Measurements from ENCODE around the gene EYS. TPM values are rescaled to one million over a fixed set of nuclear protein-coding genes. Genes with fewer than 3 reads are reported as not detected.

EYS gene
- total and polyA plus RNA-seq, 7 donors = 0.07 to 0.46 TPM; not detected in 5

DNA sequence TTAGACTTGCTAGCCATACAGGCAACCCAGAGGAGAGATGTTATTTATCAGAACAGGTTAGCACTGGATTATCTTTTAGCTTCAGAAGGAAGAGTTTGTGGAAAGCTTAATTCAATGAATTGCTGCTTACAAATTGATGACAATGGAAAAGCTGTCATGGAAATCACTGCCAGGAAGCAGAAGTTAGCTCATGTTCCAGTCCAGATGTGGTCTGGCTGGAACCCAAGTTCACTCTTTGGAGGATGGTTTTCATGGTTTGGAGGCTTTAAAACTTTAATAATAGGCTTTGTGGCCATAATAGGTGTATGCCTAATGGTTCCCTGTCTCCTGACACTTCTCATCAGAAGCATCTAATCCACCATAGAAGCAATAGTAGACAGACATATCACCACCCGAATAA is 1372.4 kb downstream of the EYS start:
- no peaks in the 10 kb centered on the region for H3K4me1 ChIP-seq
- H3K36me3 ChIP-seq = no peaks in the 10 kb centered on the region
- DNase-seq = no peak
- H3K4me3 ChIP-seq = no peak overlapping the region
- TF ChIP-seq, protein P1, sequence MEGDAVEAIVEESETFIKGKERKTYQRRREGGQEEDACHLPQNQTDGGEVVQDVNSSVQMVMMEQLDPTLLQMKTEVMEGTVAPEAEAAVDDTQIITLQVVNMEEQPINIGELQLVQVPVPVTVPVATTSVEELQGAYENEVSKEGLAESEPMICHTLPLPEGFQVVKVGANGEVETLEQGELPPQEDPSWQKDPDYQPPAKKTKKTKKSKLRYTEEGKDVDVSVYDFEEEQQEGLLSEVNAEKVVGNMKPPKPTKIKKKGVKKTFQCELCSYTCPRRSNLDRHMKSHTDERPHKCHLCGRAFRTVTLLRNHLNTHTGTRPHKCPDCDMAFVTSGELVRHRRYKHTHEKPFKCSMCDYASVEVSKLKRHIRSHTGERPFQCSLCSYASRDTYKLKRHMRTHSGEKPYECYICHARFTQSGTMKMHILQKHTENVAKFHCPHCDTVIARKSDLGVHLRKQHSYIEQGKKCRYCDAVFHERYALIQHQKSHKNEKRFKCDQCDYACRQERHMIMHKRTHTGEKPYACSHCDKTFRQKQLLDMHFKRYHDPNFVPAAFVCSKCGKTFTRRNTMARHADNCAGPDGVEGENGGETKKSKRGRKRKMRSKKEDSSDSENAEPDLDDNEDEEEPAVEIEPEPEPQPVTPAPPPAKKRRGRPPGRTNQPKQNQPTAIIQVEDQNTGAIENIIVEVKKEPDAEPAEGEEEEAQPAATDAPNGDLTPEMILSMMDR (IDR thresholded peaks at IDR 0.05) = no peak
- TF ChIP-seq POLR2AphosphoS5 (IDR thresholded peaks at IDR 0.05) = no peak
- no peak for TF ChIP-seq POLR2A (IDR thresholded peaks at IDR 0.05)
- no peak for TF ChIP-seq EP300 (IDR thresholded peaks at IDR 0.05)
- no peaks in the 10 kb centered on the region for H3K9me3 ChIP-seq
- no peak overlapping the region for H3K27ac ChIP-seq
- H3K27me3 ChIP-seq = no peaks in the 10 kb centered on the region
- WGBS, 2 donors = 93 to 96% methylated on average over 1 of the region's 1 CpG
- intact Hi-C loops (cut with DNase I) = loop anchor here (5.0 kb wide), 1 partner anchor 322 kb away; no protein-coding TSS in a partner anchor

DNA sequence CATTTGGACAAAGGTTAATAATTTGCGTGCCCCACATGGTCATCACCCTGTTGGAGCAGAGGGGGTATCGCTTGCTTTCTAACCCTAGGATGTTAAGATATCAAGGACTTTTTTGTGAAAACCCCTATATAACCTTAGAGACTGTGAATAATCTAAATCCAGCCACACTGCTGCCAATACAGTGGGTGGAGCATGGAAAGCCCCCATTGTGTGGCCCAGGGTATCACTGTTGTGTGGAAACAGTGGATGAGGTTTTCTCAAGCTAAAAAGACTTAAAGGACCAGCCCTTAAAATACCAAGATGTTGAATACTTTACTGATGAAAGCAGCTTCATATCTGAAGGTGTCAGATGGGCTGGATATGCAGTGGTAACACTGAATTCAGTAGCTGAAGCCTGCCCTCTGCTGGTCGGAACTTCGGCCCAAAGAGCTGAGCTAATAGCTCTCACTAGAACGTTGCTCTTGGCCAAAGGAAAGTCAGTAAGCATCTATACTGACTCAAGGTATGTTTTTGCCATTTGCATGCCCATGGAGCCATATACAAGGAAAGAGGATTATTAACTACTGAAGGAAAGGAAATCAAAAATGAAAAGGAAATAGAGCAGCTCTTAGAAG is 1376.2 kb downstream of the EYS start:
- intact Hi-C loops (cut with DNase I) = loop anchor here (2.0 to 5.0 kb wide), 2 partner anchors 318 to 408 kb away; no protein-coding TSS in a partner anchor
- peak; percentile 70 for DNase-seq
- TF ChIP-seq POLR2A (IDR thresholded peaks at IDR 0.05) = no peak
- TF ChIP-seq, protein P1 (IDR thresholded peaks at IDR 0.05) = peak in 3 of 4 experiments; percentile 19 to 60 (median 58)
- Histone ChIP-seq H3K27ac (no peak overlapping the region), H3K36me3 (no peaks in the 10 kb centered on the region), H3K4me3 (no peak overlapping the region), H3K27me3 (no peaks in the 10 kb centered on the region), H3K9me3 (no peaks in the 10 kb centered on the region), H3K4me1 (no peaks in the 10 kb centered on the region)
- 32 to 41% methylated on average over 5 of the region's 5 CpGs for WGBS, 2 donors

DNA sequence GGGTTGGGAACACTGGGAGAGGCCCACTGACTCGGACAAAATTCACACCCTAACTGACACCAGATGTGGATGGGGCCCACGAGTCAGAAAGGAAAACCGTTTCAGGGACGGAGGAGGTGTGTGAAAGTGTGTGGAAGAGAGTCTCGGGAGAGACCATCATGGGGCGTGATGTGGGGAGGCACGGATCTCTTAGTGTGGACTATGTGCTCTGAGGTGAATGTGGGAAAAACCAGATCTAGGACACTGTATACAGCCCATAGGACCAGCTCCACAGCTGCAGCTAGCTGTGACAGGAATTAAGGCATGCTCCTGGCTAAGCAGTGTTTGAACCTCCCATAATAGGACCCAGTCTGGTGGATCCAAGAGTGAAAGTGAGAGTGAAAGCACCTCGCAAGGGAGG is 1380.1 kb downstream of the EYS start:
- TF ChIP-seq, protein P1 (IDR thresholded peaks at IDR 0.05) = no peak
- TF ChIP-seq EP300 (IDR thresholded peaks at IDR 0.05) (no peak), POLR2AphosphoS5 (IDR thresholded peaks at IDR 0.05) (no peak), POLR2A (IDR thresholded peaks at IDR 0.05) (no peak)
- H3K27ac ChIP-seq = no peak overlapping the region
- no peaks in the 10 kb centered on the region for H3K27me3 ChIP-seq
- H3K4me3 ChIP-seq = no peak overlapping the region
- no peaks in the 10 kb centered on the region for H3K36me3 ChIP-seq
- no peaks in the 10 kb centered on the region for H3K4me1 ChIP-seq
- intact Hi-C loops (cut with DNase I) = no loop called here
- H3K9me3 ChIP-seq = no peaks in the 10 kb centered on the region
- DNase-seq = no peak
- 91 to 93% methylated on average over 8 of the region's 8 CpGs for WGBS, 2 donors

DNA sequence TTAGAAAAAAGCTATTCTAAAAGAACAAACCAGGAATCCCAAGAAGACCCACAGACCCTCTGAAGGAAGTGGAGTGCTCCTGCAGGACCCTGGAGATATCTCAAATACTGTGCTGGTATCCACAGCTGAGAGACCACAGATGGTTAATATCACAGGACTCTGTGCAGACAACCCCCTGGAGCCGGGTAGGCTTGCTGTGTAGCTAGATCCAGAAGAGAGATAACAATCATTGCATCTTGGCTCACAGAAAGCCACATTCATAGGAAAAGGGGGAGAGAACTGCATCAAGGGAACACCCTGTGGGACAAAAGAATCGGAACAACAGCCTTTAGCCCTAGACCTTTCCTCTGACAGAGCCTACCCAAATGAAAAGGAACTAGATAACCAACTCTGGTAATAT is 1381.9 kb downstream of the EYS start:
- DNase-seq = no peak
- no peak overlapping the region for H3K27ac ChIP-seq
- intact Hi-C loops (cut with DNase I) = no loop called here
- 77 to 79% methylated on average over 2 of the region's 2 CpGs for whole genome bisulfite sequencing, 2 donors
- no peaks in the 10 kb centered on the region for H3K4me1 ChIP-seq
- no peaks in the 10 kb centered on the region for H3K36me3 ChIP-seq
- no peaks in the 10 kb centered on the region for H3K27me3 ChIP-seq
- TF ChIP-seq, protein P1 (IDR thresholded peaks at IDR 0.05) = no peak
- TF ChIP-seq POLR2A (IDR thresholded peaks at IDR 0.05) = no peak
- no peak for TF ChIP-seq POLR2AphosphoS5 (IDR thresholded peaks at IDR 0.05)
- TF ChIP-seq EP300 (IDR thresholded peaks at IDR 0.05) = no peak
- H3K4me3 ChIP-seq = no peak overlapping the region
- H3K9me3 ChIP-seq = peaks cover 0 to 2% (median 0%) of the 10 kb centered on the region in 4 donors

DNA sequence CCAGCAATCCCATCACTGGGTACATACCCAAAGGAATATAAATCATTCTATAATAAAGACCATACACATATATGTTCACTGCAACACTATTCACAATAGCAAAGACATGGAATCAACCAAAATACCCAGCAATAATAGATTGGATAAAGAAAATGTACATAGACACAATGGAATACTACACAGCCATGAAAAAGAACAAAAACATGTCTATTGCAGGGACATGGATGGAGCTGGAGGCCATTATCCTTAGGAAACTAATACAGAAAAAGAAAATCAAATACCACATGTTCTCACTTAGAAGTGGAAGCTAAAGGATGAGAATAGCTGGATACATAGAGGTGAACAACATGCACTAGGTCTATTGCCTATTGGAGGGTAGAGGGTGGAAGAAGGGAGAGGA is 1396.8 kb downstream of the EYS start:
- no peaks in the 10 kb centered on the region for H3K9me3 ChIP-seq
- TF ChIP-seq POLR2A (IDR thresholded peaks at IDR 0.05) (no peak), EP300 (IDR thresholded peaks at IDR 0.05) (no peak), POLR2AphosphoS5 (IDR thresholded peaks at IDR 0.05) (no peak)
- TF ChIP-seq, protein P1 (IDR thresholded peaks at IDR 0.05) = no peak

More for the DNA sequence above, 1396.8 kb downstream of the EYS start:
- Histone ChIP-seq H3K27me3 (no peaks in the 10 kb centered on the region), H3K36me3 (no peaks in the 10 kb centered on the region), H3K4me1 (no peaks in the 10 kb centered on the region), H3K4me3 (no peak overlapping the region), H3K27ac (no peak overlapping the region)
- intact Hi-C loops (cut with DNase I) = no loop called here
- DNase-seq = no peak
